Stimulated activated naive CD4-positive, alpha-beta T cell treated with Interleukin-2 at 50 U/mL for 16 hours (primary cell): Measurements from ENCODE around the gene SEPTIN7.

ENCODE experiments used
- DNase-seq: peaks from one replicate; lab custom pipeline; 2025; lab: John Stamatoyannopoulos, UW

SEPTIN7 gene

GRCh38 chr7:35839860-35840854 is 39.3 kb downstream of the SEPTIN7 start:
- DNase-seq: no peak

GRCh38 chr7:35846816-35847412 is 46.1 kb downstream of the SEPTIN7 start:
- no peak for DNase-seq

GRCh38 chr7:35848725-35849124 is 47.9 kb downstream of the SEPTIN7 start:
- DNase-seq: no peak

GRCh38 chr7:35849158-35849831 is 48.4 kb downstream of the SEPTIN7 start:
- no peak for DNase-seq

GRCh38 chr7:35849954-35850353 is 49.1 kb downstream of the SEPTIN7 start:
- no peak for DNase-seq
